ENCODE data around the gene NCAM1.

NCAM1 gene

GRCh38 chr11:113260541-113260940 is 299.3 kb downstream of the NCAM1 start:
- Histone ChIP-seq H3K9me3 (ENCODE audit: control insufficient read depth, insufficient read depth, low read length) (no peaks in the 10 kb centered on the region), H3K27me3 (ENCODE audit: control insufficient read depth, insufficient read depth, low read length) (no peaks in the 10 kb centered on the region), H3K4me3 (ENCODE audit: low read length) (no peak overlapping the region), H3K36me3 (ENCODE audit: control insufficient read depth, insufficient read depth, low read length) (no peaks in the 10 kb centered on the region; the same call in 1 of the 2 replicates), H3K27ac (ENCODE audit: low read length) (no peak overlapping the region), H3K4me1 (ENCODE audit: control insufficient read depth, insufficient read depth, low read length) (no peaks in the 10 kb centered on the region)
- DNase-seq (ENCODE audit: low read depth, low spot score) = no peak
- WGBS (ENCODE audit: insufficient coverage, insufficient read length) = no CpG with 5 or more reads among the region's 1 CpG

DNA sequence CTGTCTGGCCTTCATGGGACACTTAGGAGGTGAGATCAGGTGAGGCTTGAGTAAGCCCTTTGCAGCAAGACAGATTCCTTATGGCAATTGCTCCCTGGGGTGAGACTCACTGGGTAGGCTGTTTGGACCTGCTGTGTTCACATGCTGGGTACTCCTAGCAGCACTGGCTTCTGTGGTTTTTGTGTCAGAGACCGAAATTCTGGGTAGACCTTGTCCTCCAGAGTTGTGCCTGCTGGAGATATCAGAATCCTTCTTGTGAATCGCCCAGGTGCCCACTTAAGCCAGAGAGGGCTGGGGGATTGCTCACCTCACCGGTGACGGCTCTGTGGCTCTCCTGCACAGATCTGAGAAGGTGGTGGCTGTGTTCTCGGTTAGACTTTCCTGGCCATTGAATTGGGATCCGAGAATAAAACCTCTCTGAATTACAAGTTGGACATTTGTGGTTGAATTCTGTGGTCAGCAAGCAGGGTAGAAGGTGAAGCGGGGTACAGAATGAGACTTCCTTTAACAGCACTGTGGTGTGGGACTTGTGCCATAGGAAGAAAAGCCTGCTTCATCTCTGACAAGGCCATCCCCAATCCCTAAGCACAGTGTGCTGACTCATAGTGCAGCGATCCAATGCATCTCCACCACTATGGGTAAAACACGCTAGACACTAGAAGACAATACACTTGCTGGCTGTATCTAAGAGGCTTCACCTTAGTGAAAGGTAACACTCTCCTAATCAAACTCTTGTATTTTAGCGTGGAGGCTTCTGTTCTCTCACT is 300.7 kb downstream of the NCAM1 start:
- no CpG with 5 or more reads among the region's 10 CpGs for WGBS (ENCODE audit: insufficient coverage, insufficient read length)
- H3K36me3 ChIP-seq (ENCODE audit: control insufficient read depth, insufficient read depth, low read length) = no peaks in the 10 kb centered on the region; the same call in 1 of the 2 replicates
- H3K27me3 ChIP-seq (ENCODE audit: control insufficient read depth, insufficient read depth, low read length) = no peaks in the 10 kb centered on the region
- H3K27ac ChIP-seq (ENCODE audit: low read length) = no peak overlapping the region
- H3K9me3 ChIP-seq (ENCODE audit: control insufficient read depth, insufficient read depth, low read length) = no peaks in the 10 kb centered on the region
- no peak overlapping the region for H3K4me3 ChIP-seq (ENCODE audit: low read length)
- H3K4me1 ChIP-seq (ENCODE audit: control insufficient read depth, insufficient read depth, low read length) = no peaks in the 10 kb centered on the region
- DNase-seq (ENCODE audit: low read depth, low spot score) = no peak

DNA sequence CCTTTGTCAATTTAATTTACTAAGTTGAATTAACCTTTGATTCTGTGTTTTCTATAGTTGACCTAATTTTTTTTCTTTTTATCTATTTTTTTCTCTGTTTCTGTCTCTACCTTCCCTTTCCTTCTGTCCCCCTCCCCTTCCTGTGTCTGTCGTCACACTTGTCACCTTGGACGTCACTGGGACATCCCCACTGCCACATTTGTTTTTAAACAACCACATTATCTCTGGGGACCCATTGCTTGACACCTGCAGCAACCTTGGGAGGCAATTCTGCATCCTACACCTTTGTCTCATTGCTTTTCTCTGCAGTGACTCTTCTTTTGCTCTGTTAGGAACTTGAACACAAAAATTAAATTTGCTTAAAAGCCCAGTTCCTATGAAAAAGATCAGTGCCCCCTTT is 301.4 kb downstream of the NCAM1 start:
- H3K36me3 ChIP-seq (ENCODE audit: control insufficient read depth, insufficient read depth, low read length) = no peaks in the 10 kb centered on the region; the same call in 1 of the 2 replicates
- no peak overlapping the region for H3K4me3 ChIP-seq (ENCODE audit: low read length)
- no peaks in the 10 kb centered on the region for H3K4me1 ChIP-seq (ENCODE audit: control insufficient read depth, insufficient read depth, low read length)
- H3K27me3 ChIP-seq (ENCODE audit: control insufficient read depth, insufficient read depth, low read length) = no peaks in the 10 kb centered on the region
- WGBS (ENCODE audit: insufficient coverage, insufficient read length) = no CpG with 5 or more reads among the region's 2 CpGs
- no peak overlapping the region for H3K27ac ChIP-seq (ENCODE audit: low read length)
- H3K9me3 ChIP-seq (ENCODE audit: control insufficient read depth, insufficient read depth, low read length) = no peaks in the 10 kb centered on the region
- DNase-seq (ENCODE audit: low read depth, low spot score) = no peak

DNA sequence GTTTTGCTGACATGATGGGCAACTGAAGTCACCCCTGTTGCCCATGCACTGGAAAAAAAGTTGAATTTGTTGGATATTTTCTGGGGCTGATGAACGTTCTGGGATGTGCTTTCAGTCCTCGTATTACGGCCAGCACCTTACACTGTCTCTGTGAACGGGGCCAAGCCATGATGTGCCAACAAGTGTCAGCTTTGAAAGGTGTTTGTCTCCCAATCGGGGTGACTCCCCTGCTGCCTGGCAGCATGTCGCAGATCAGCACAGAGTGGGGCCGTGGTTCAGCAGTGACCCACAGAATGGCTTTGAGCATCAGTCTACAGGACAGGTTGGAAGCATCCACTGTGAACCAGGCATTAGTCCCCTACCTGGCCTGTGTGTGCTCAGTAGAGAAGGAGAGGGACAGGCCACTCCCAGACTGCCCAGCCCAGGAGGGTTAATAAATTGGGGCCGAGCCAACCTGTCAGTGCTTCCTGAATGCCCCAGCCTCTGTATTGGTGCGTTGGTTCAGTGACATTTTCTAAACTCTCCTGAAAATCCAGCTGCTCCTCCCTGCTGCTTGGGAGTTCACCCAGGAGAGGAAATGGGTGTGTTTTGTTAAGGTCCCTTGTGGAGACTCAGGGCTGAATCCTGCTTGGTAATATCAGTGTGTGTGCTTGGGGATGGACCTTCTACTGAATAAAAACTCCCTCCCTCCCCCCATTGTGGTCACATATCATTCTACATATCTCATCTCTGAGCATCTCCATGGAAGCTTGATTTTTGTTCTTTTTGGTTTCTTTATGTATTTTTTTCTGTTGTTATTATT is 302.4 kb downstream of the NCAM1 start:
- Histone ChIP-seq H3K4me3 (ENCODE audit: low read length) (no peak overlapping the region), H3K27me3 (ENCODE audit: control insufficient read depth, insufficient read depth, low read length) (no peaks in the 10 kb centered on the region), H3K27ac (ENCODE audit: low read length) (no peak overlapping the region), H3K36me3 (ENCODE audit: control insufficient read depth, insufficient read depth, low read length) (no peaks in the 10 kb centered on the region; the same call in 1 of the 2 replicates), H3K9me3 (ENCODE audit: control insufficient read depth, insufficient read depth, low read length) (no peaks in the 10 kb centered on the region), H3K4me1 (ENCODE audit: control insufficient read depth, insufficient read depth, low read length) (no peaks in the 10 kb centered on the region)
- no CpG with 5 or more reads among the region's 9 CpGs for WGBS (ENCODE audit: insufficient coverage, insufficient read length)
- no peak for DNase-seq (ENCODE audit: low read depth, low spot score)

GRCh38 chr11:113265362-113265761 is 304.1 kb downstream of the NCAM1 start:
- no peaks in the 10 kb centered on the region; the same call in 1 of the 2 replicates for H3K36me3 ChIP-seq (ENCODE audit: control insufficient read depth, insufficient read depth, low read length)
- no peak overlapping the region for H3K27ac ChIP-seq (ENCODE audit: low read length)
- no peaks in the 10 kb centered on the region for H3K4me1 ChIP-seq (ENCODE audit: control insufficient read depth, insufficient read depth, low read length)
- H3K4me3 ChIP-seq (ENCODE audit: low read length) = no peak overlapping the region
- no peaks in the 10 kb centered on the region for H3K27me3 ChIP-seq (ENCODE audit: control insufficient read depth, insufficient read depth, low read length)
- WGBS (ENCODE audit: insufficient coverage, insufficient read length) = no CpG with 5 or more reads among the region's 2 CpGs
- no peak for DNase-seq (ENCODE audit: low read depth, low spot score)
- no peaks in the 10 kb centered on the region for H3K9me3 ChIP-seq (ENCODE audit: control insufficient read depth, insufficient read depth, low read length)

GRCh38 chr11:113267493-113267892 is 306.3 kb downstream of the NCAM1 start:
- no peak for DNase-seq (ENCODE audit: low read depth, low spot score)
- Histone ChIP-seq H3K9me3 (ENCODE audit: control insufficient read depth, insufficient read depth, low read length) (no peaks in the 10 kb centered on the region), H3K4me1 (ENCODE audit: control insufficient read depth, insufficient read depth, low read length) (no peaks in the 10 kb centered on the region), H3K4me3 (ENCODE audit: low read length) (no peak overlapping the region), H3K27ac (ENCODE audit: low read length) (no peak overlapping the region), H3K36me3 (ENCODE audit: control insufficient read depth, insufficient read depth, low read length) (no peaks in the 10 kb centered on the region; the same call in 1 of the 2 replicates), H3K27me3 (ENCODE audit: control insufficient read depth, insufficient read depth, low read length) (no peaks in the 10 kb centered on the region)
- no CpG with 5 or more reads among the region's 7 CpGs for WGBS (ENCODE audit: insufficient coverage, insufficient read length)

DNA sequence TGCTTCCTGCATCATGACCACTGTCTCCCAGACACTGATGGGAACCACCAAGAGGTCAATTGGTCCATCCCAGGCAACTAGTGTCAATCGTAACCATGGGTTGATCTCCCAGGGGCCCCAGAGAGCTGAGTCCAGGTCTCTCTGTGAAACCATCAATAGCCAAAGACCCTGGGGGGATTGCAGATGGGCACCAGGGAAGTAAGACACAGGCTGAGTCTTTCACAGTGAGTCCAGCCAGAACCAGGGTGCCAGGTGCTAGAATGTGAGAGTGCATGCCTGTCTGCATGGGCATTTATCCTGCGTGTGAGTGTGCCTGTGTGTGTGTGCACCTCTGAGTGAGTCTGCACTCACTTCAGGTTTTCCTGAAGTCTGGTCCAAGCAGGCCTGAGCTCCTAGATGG is 307.9 kb downstream of the NCAM1 start:
- no peak for DNase-seq (ENCODE audit: low read depth, low spot score)
- Histone ChIP-seq H3K9me3 (ENCODE audit: control insufficient read depth, insufficient read depth, low read length) (no peaks in the 10 kb centered on the region), H3K27me3 (ENCODE audit: control insufficient read depth, insufficient read depth, low read length) (no peaks in the 10 kb centered on the region), H3K36me3 (ENCODE audit: control insufficient read depth, insufficient read depth, low read length) (no peaks in the 10 kb centered on the region; the same call in 1 of the 2 replicates), H3K4me1 (ENCODE audit: control insufficient read depth, insufficient read depth, low read length) (no peaks in the 10 kb centered on the region), H3K27ac (ENCODE audit: low read length) (no peak overlapping the region), H3K4me3 (ENCODE audit: low read length) (no peak overlapping the region)
- WGBS (ENCODE audit: insufficient coverage, insufficient read length) = no CpG with 5 or more reads among the region's 2 CpGs

DNA sequence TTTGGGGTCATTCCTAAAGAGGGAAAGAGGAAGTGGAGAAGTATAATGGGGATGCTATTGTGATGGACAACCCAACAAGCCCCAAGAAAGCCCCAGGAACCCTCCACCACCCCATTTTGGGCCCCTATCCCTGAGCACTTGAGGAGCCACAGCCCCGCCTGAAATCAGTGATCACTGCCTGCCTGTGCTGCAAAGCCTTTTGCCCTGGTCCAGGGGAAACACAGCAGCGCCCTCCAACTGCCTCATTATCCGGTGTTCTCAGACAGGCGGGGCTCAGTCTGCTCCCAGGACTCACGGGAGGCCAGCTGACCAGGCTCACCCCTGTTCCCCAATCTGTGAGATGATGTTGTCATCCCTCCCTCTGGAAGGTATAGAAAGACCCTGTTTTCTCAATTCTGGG is 308.4 kb downstream of the NCAM1 start:
- H3K9me3 ChIP-seq (ENCODE audit: control insufficient read depth, insufficient read depth, low read length) = no peaks in the 10 kb centered on the region
- DNase-seq (ENCODE audit: low read depth, low spot score) = no peak
- no peaks in the 10 kb centered on the region for H3K36me3 ChIP-seq (ENCODE audit: control insufficient read depth, insufficient read depth, low read length)
- no peaks in the 10 kb centered on the region for H3K27me3 ChIP-seq (ENCODE audit: control insufficient read depth, insufficient read depth, low read length)
- H3K4me3 ChIP-seq (ENCODE audit: low read length) = no peak overlapping the region
- H3K27ac ChIP-seq (ENCODE audit: low read length) = no peak overlapping the region
- H3K4me1 ChIP-seq (ENCODE audit: control insufficient read depth, insufficient read depth, low read length) = no peaks in the 10 kb centered on the region
- no CpG with 5 or more reads among the region's 5 CpGs for WGBS (ENCODE audit: insufficient coverage, insufficient read length)

DNA sequence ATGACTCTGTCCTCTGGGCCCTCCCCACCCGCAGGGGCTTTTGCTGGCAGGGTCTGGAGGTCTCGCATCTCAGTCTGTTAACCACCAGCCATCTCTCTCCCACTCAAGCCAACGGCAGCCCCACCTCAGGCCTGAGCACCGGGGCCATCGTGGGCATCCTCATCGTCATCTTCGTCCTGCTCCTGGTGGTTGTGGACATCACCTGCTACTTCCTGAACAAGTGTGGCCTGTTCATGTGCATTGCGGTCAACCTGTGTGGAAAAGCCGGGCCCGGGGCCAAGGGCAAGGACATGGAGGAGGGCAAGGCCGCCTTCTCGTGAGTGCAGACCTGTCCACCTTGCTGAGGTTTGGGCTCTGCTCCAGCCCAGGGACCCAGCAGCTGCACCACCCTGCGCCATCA is 308.9 kb downstream of the NCAM1 start:
- no peak overlapping the region for H3K27ac ChIP-seq (ENCODE audit: low read length)
- WGBS (ENCODE audit: insufficient coverage, insufficient read length) = no CpG with 5 or more reads among the region's 13 CpGs
- no peaks in the 10 kb centered on the region for H3K4me1 ChIP-seq (ENCODE audit: control insufficient read depth, insufficient read depth, low read length)
- H3K9me3 ChIP-seq (ENCODE audit: control insufficient read depth, insufficient read depth, low read length) = no peaks in the 10 kb centered on the region
- no peak for DNase-seq (ENCODE audit: low read depth, low spot score)
- H3K27me3 ChIP-seq (ENCODE audit: control insufficient read depth, insufficient read depth, low read length) = no peaks in the 10 kb centered on the region
- no peaks in the 10 kb centered on the region for H3K36me3 ChIP-seq (ENCODE audit: control insufficient read depth, insufficient read depth, low read length)
- H3K4me3 ChIP-seq (ENCODE audit: low read length) = no peak overlapping the region

DNA sequence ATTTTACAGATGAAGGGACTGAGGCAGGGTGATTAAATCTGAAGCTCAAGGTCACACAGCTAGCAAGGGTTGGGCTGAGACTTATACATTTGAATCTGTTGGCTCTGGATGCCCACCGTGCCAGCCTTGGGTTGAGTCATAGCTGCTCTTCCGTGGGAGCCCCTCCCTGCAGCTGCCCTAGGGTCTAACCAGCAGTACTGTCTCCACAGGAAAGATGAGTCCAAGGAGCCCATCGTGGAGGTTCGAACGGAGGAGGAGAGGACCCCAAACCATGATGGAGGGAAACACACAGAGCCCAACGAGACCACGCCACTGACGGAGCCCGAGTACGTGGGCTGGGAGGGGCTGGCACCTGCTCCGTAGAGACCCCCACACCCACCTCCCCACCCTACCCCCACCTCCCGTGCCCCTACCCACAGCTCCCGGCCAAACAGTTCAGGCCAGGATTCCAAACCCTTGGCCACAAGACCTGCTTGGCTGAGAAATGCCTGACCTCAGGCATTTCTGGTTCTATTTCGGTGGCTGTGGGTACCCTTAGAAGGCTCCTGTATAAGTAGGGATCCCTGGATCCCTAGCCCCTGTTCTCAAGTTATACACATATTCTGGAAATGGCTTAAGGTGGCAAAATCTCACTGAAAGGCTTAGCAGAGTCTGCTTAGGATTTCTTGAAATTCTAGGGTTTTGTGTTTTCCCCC is 310.5 kb downstream of the NCAM1 start:
- Histone ChIP-seq H3K4me3 (ENCODE audit: low read length) (no peak overlapping the region), H3K9me3 (ENCODE audit: control insufficient read depth, insufficient read depth, low read length) (no peaks in the 10 kb centered on the region), H3K27ac (ENCODE audit: low read length) (no peak overlapping the region), H3K4me1 (ENCODE audit: control insufficient read depth, insufficient read depth, low read length) (no peaks in the 10 kb centered on the region), H3K27me3 (ENCODE audit: control insufficient read depth, insufficient read depth, low read length) (no peaks in the 10 kb centered on the region), H3K36me3 (ENCODE audit: control insufficient read depth, insufficient read depth, low read length) (no peaks in the 10 kb centered on the region)
- DNase-seq (ENCODE audit: low read depth, low spot score) = no peak
- WGBS (ENCODE audit: insufficient coverage, insufficient read length) = no CpG with 5 or more reads among the region's 14 CpGs

All from iPS DF 6.9 (cell line).